ENCODE results near the gene UBE2G1.

DNA sequence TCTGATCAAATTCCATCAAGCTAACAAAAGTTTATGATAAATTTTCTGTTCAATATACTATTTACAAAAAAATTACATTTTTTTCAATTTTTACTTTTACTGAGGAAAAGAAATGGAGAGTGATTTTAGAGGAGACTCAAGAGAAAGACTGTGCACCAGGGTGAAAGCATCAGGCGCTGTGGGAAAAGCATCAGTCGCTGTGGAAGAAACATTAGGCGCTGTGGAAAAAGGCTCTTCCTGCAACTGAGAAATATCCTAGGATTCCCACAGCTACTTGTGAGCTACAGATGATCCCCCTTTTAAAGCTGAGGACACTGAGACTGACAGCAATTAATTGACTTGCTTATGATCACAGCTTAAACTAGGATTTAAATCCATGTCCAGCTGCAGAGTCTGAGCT, 107.6 kb downstream of the UBE2G1 start:
- TF ChIP-seq CTCF (IDR thresholded peaks at IDR 0.05 in 4 of 5, conservative IDR thresholded peaks at IDR 0.05 in 1 of 5) (no peak), POLR2A (IDR thresholded peaks at IDR 0.05) (no peak)
